DND-41 (cell line): Measurements from ENCODE around the gene AGAP1.

Experiments
- EZH2 ChIP-seq: IDR thresholded peaks from 3 replicates; pipeline ENCODE4 v1.6.1; 2012; ENCODE audit warnings: borderline replicate concordance, low read depth, mild to moderate bottlenecking, moderate library complexity, low read length, inconsistent platforms; ENCODE audit not compliant: severe bottlenecking
- TF ChIP-seq, protein P1 (sequence below): IDR thresholded peaks from 2 replicates; pipeline ENCODE4 v1.5.1; 2012; ENCODE audit warnings: borderline replicate concordance, low read length, moderate library complexity, mild to moderate bottlenecking; ENCODE audit not compliant: poor library complexity, severe bottlenecking; ENCODE audit errors: extremely low read depth

DNA sequence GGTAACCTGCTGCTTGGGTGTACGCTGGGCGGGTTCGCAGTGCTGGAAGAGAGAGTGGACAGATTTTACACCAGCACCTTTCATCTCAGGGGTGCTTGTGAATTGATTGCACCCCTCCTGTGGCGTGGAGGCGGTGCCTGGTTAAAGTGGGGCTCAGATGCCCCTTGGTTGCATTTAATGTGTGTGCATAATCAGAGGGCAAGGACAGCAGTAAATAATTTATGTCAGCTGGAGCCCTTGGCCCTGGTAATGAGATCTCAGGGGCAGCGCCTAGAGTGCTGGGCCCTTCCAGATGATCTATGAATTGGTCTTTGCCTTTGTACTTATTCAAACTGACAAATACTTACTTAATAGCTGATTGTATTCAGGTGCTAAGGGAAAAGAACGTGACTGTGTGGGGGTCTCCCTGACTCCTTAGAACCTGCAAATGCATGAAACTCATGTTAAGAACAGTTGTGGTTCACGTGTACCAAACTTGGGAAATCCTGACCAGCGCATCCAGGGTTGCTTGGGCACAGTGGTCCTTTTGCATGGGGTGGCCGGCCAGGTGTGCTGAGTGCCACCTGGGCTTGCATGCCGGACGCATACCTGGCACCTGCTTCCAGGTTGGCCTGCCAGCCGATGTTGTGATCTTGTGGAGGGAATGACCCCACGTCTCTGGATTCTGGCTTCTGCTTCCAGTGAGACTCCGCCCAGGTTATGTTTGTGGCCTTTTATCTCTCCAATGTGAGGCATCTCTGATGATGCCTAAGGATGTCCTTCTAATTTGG lies 118.5 kb downstream of the AGAP1 start:
- TF ChIP-seq EZH2 = no peak
- TF ChIP-seq, protein P1, sequence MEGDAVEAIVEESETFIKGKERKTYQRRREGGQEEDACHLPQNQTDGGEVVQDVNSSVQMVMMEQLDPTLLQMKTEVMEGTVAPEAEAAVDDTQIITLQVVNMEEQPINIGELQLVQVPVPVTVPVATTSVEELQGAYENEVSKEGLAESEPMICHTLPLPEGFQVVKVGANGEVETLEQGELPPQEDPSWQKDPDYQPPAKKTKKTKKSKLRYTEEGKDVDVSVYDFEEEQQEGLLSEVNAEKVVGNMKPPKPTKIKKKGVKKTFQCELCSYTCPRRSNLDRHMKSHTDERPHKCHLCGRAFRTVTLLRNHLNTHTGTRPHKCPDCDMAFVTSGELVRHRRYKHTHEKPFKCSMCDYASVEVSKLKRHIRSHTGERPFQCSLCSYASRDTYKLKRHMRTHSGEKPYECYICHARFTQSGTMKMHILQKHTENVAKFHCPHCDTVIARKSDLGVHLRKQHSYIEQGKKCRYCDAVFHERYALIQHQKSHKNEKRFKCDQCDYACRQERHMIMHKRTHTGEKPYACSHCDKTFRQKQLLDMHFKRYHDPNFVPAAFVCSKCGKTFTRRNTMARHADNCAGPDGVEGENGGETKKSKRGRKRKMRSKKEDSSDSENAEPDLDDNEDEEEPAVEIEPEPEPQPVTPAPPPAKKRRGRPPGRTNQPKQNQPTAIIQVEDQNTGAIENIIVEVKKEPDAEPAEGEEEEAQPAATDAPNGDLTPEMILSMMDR = no peak
